SK-N-SH treated with all-trans-retinoic acid at 6 μM for 48 hours (cell line): Measurements from ENCODE around the gene TMEM151A.

ENCODE experiments used
- ATAC-seq: fragments of 200-7000 bp; cut with Tn5 transposase; 3 replicates; pipeline ENCODE4 v1.9.1; 2020; ENCODE audit warnings: mild to moderate bottlenecking, moderate library complexity
- BACH2 ChIP-seq: fragments of 250-450 bp; sonication (Bioruptor Pico); IDR thresholded peaks from 2 replicates; pipeline ENCODE4 v1.9.0; 2021; ENCODE audit warnings: mild to moderate bottlenecking, borderline replicate concordance
- TCF4 ChIP-seq: fragments of 250-450 bp; sonication (Bioruptor Pico); IDR thresholded peaks from 2 replicates; pipeline ENCODE4 v1.8.0; 2021; ENCODE audit warnings: mild to moderate bottlenecking, moderate library complexity, borderline replicate concordance
- TSHZ2 ChIP-seq: fragments of 250-450 bp; sonication (Bioruptor Pico); IDR thresholded peaks from 2 replicates; pipeline ENCODE4 v1.5.0; 2020; ENCODE audit warnings: mild to moderate bottlenecking, moderate library complexity

The TMEM151A gene

DNA sequence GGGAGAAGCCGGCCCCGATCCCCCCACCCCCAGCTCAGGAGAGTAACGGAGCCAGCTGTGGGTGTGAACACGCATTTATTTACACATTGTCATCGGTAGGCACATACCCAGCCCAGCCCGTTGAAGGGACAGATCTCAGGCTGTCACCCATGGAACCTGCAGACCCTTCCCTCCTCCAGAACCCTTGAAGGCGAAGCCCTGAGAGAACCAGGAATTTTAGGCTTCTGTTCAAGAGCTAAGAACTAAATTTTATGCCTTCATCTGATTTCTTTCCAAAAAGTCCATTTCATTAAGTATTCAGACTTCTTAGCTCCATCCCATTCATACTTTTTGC lies 53.6 kb downstream of the TMEM151A start:
- ATAC-seq, result peak; percentile 9
- TF ChIP-seq BACH2 (CRISPR knock-in tag) (no peak), TCF4 (CRISPR knock-in tag) (no peak), TSHZ2 (CRISPR knock-in tag) (no peak)
